AML-193 (cell line): ENCODE data around the gene DPH6.

Experiments used
- DNase-seq, 2 experiments: peaks; one replicate each; lab custom pipeline; 2025; lab: John Stamatoyannopoulos, UW

Gene DPH6

GRCh38 chr15:35540885-35541284 is 5.1 kb downstream of the DPH6 start:
- DNase-seq = no peak

GRCh38 chr15:35540021-35540420 is 5.9 kb downstream of the DPH6 start:
- DNase-seq = no peak

GRCh38 chr15:35535365-35535916 is 10.5 kb downstream of the DPH6 start:
- no peak for DNase-seq

- no peak for DNase-seq
Observed at GRCh38 chr15:35533130-35534110, 12.5 kb downstream of the DPH6 start.

GRCh38 chr15:35530698-35531097 is 15.3 kb downstream of the DPH6 start:
- DNase-seq = no peak

GRCh38 chr15:35529784-35530183 is 16.2 kb downstream of the DPH6 start:
- no peak for DNase-seq

GRCh38 chr15:35522061-35522460 is 23.9 kb downstream of the DPH6 start:
- DNase-seq = peak in 1 of 2 experiments; percentile 2

- DNase-seq = peak; percentile 55 to 63
Observed at GRCh38 chr15:35519541-35520149, 26.3 kb downstream of the DPH6 start.

GRCh38 chr15:35519052-35519451 is 26.9 kb downstream of the DPH6 start:
- no peak for DNase-seq

GRCh38 chr15:35514759-35515158 is 31.2 kb downstream of the DPH6 start:
- no peak for DNase-seq

- no peak for DNase-seq
Observed at GRCh38 chr15:35507932-35508638, 37.9 kb downstream of the DPH6 start.

GRCh38 chr15:35506272-35506870 is 39.6 kb downstream of the DPH6 start:
- DNase-seq = no peak

- no peak for DNase-seq
Observed at GRCh38 chr15:35505809-35506208, 40.2 kb downstream of the DPH6 start.

GRCh38 chr15:35505141-35505540 is 40.8 kb downstream of the DPH6 start:
- DNase-seq = peak; percentile 19 to 25

- no peak for DNase-seq
Observed at GRCh38 chr15:35499723-35500122, 46.2 kb downstream of the DPH6 start.

GRCh38 chr15:35496585-35496984 is 49.4 kb downstream of the DPH6 start:
- DNase-seq = no peak

- DNase-seq = no peak
Observed at GRCh38 chr15:35495080-35495479, 50.9 kb downstream of the DPH6 start.

- DNase-seq = no peak
Observed at GRCh38 chr15:35491999-35492398, 54.0 kb downstream of the DPH6 start.

- DNase-seq = no peak
Observed at GRCh38 chr15:35491173-35491572, 54.8 kb downstream of the DPH6 start.

- no peak for DNase-seq
Observed at GRCh38 chr15:35490511-35490910, 55.5 kb downstream of the DPH6 start.

GRCh38 chr15:35487417-35487816 is 58.5 kb downstream of the DPH6 start:
- no peak for DNase-seq

GRCh38 chr15:35486296-35486695 is 59.7 kb downstream of the DPH6 start:
- DNase-seq = no peak
